WERI-Rb-1 (cell line): ENCODE measurements around the gene ACER2.

Experiments used
- DNase-seq: peaks from one replicate; pipeline ENCODE4 v3.0.0-alpha.2; 2020
- H3K27ac ChIP-seq: fragments of 250-450 bp; sonication (Bioruptor Pico); 2 replicates; pipeline ENCODE4 v1.5.1; 2020; ENCODE audit warnings: mild to moderate bottlenecking, moderate library complexity
- H3K27me3 ChIP-seq: fragments of 250-450 bp; sonication (Bioruptor Pico); 2 replicates; pipeline ENCODE4 v1.5.1; 2021; ENCODE audit warnings: mild to moderate bottlenecking, low read depth, moderate library complexity; ENCODE audit not compliant: insufficient read depth, severe bottlenecking
- H3K36me3 ChIP-seq: fragments of 250-450 bp; sonication (Bioruptor Pico); 2 replicates; pipeline ENCODE4 v1.5.1; 2020; ENCODE audit warnings: mild to moderate bottlenecking, moderate library complexity
- H3K4me3 ChIP-seq: 2 replicates; pipeline ENCODE4 v1.5.1; 2011; ENCODE audit warnings: low read depth, mild to moderate bottlenecking, control low read depth, low read length
- H3K9me3 ChIP-seq: fragments of 250-450 bp; sonication (Bioruptor Pico); 2 replicates; pipeline ENCODE4 v1.5.1; 2021; ENCODE audit warnings: mild to moderate bottlenecking, moderate library complexity; ENCODE audit not compliant: severe bottlenecking
- CTCF ChIP-seq: IDR thresholded peaks from 2 replicates; pipeline ENCODE4 v1.5.1; 2011; ENCODE audit warnings: low read depth, mild to moderate bottlenecking, control low read depth, inconsistent platforms, low read length

The ACER2 gene

GRCh38 chr9:19479874-19480273 lies 71.1 kb downstream of the ACER2 start:
- no peaks in the 10 kb centered on the region for H3K9me3 ChIP-seq
- no peak for DNase-seq
- TF ChIP-seq CTCF = no peak
- no peak overlapping the region for H3K27ac ChIP-seq
- H3K4me3 ChIP-seq = no peak overlapping the region
- no peaks in the 10 kb centered on the region for H3K27me3 ChIP-seq
- H3K36me3 ChIP-seq = no peaks in the 10 kb centered on the region

DNA sequence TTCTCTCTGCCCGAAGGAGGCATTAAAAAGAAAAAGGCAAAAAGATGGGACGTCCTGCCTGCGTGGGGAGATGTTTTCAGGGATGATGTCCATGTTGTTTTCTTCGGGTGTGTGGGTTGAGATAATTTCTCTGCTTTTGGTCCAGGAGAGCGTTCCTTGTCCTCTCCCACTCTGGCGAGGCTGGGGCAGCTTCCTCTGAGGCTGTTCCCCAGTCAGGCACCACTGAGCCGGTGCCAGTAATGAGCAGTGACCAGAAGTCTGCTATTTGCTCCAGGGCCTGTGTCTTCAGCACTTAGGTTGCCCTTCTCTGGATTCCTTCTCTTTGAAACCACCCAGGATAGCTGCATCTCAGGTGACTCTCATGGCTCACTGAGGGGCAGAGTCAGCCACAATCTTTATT lies 71.5 kb downstream of the ACER2 start:
- Histone ChIP-seq H3K9me3 (no peaks in the 10 kb centered on the region), H3K27ac (no peak overlapping the region), H3K36me3 (no peaks in the 10 kb centered on the region), H3K4me3 (no peak overlapping the region), H3K27me3 (no peaks in the 10 kb centered on the region)
- no peak for TF ChIP-seq CTCF
- no peak for DNase-seq

- H3K4me3 ChIP-seq = no peak overlapping the region
- H3K27ac ChIP-seq = no peak overlapping the region; the same call in 1 of the 2 replicates
- H3K27me3 ChIP-seq = no peaks in the 10 kb centered on the region
- no peaks in the 10 kb centered on the region for H3K9me3 ChIP-seq
- DNase-seq = no peak
- no peak for TF ChIP-seq CTCF
- H3K36me3 ChIP-seq = no peaks in the 10 kb centered on the region
Measured at GRCh38 chr9:19481121-19481870, 72.5 kb downstream of the ACER2 start.

- Histone ChIP-seq H3K36me3 (no peaks in the 10 kb centered on the region), H3K9me3 (no peaks in the 10 kb centered on the region), H3K27ac (no peak overlapping the region; the same call in 1 of the 2 replicates), H3K4me3 (no peak overlapping the region), H3K27me3 (no peaks in the 10 kb centered on the region)
- DNase-seq = no peak
- no peak for TF ChIP-seq CTCF
Measured at GRCh38 chr9:19481971-19482404, 73.2 kb downstream of the ACER2 start.

DNA sequence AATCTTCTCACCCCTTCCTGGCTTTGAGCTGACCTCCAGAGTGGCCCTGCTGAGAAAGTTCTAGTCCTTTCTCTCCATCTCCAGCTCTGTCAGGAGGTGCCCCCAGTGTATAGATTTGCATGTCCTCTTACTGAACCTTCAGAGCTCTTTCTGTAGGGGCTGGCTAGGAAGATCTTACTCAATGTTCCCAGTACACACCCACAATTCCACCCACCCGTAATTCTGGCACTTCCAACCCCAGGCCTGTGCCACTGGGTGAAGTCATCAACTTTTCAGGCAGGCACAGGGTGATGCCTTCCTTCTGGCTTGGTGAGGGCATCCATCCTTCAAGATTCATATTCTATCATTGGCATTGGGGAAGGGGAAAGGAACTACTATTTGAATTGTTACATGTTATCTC lies 75.9 kb downstream of the ACER2 start:
- H3K4me3 ChIP-seq = no peak overlapping the region
- no peak for TF ChIP-seq CTCF
- no peaks in the 10 kb centered on the region for H3K36me3 ChIP-seq
- H3K27me3 ChIP-seq = no peaks in the 10 kb centered on the region
- no peak overlapping the region for H3K27ac ChIP-seq
- H3K9me3 ChIP-seq = no peaks in the 10 kb centered on the region
- no peak for DNase-seq

DNA sequence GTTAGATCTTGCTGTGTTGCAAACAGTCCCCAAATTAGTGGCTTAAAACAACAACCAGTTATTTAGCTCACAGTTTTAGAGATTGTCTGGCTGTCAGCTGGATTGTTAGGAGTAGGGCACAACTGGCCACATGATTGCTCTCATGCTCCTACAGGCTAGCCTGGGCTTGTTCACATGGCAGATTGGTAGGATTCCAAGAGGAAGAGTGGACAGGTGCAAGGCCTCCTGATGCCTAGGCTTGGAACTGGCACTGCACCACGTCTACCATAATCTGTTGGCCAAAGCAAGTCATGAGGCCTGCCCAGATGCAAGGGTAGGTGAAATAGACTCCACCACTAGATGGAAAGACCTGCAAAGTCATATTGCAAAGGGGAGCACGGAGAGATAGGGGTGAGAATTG lies 76.4 kb downstream of the ACER2 start:
- H3K27ac ChIP-seq = no peak overlapping the region
- DNase-seq = no peak
- no peaks in the 10 kb centered on the region for H3K27me3 ChIP-seq
- no peak for TF ChIP-seq CTCF
- H3K4me3 ChIP-seq = no peak overlapping the region
- no peaks in the 10 kb centered on the region for H3K9me3 ChIP-seq
- H3K36me3 ChIP-seq = no peaks in the 10 kb centered on the region
